GM19467 (cell line): ENCODE measurements around the gene GRPEL2.
"Not testable (repeated sequence)": the region's sequence is repeated elsewhere in the genome, so short reads cannot be mapped to it uniquely, and the experiment has no call there.

Experiments used
- ATAC-seq: cut with Tn5 transposase; IDR thresholded peaks from one replicate; pipeline ENCODE4 v1.9.1; 2021; ENCODE audit warnings: mild to moderate bottlenecking, moderate library complexity; ENCODE audit not compliant: unreplicated experiment

GRPEL2 gene

GRCh38 chr5:149391524-149391923, 46.2 kb downstream of the GRPEL2 start:
- no peak for ATAC-seq

- ATAC-seq, result no peak
Measured at GRCh38 chr5:149392718-149393117, 47.4 kb downstream of the GRPEL2 start.

GRCh38 chr5:149394996-149395395, 49.7 kb downstream of the GRPEL2 start:
- not testable (repeated sequence) for ATAC-seq

- ATAC-seq, result no peak
Measured at GRCh38 chr5:149397530-149397929, 52.2 kb downstream of the GRPEL2 start.

GRCh38 chr5:149398747-149399266, 53.5 kb downstream of the GRPEL2 start:
- not testable (repeated sequence) for ATAC-seq

GRCh38 chr5:149399775-149400174, 54.5 kb downstream of the GRPEL2 start:
- ATAC-seq, result no peak

DNA sequence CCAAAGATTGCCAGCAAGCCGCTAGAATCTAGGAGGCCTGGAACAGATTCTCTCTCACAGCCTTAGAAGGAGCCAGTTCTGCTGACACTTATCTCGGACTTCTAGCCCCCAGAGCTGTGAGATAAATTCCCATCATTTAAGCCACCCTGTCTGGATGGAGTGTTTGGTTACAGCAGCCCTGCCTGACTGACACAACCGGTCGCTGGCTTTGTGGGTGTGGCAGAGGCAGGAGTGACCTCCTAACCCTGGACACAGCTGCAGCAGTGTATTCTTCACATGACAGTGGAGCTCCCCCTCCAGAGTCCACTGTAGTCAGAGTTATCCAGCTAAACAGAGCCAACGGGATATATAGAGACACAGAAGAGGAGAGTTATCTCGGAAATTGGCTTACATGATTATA, 55.0 kb downstream of the GRPEL2 start:
- ATAC-seq, result no peak

DNA sequence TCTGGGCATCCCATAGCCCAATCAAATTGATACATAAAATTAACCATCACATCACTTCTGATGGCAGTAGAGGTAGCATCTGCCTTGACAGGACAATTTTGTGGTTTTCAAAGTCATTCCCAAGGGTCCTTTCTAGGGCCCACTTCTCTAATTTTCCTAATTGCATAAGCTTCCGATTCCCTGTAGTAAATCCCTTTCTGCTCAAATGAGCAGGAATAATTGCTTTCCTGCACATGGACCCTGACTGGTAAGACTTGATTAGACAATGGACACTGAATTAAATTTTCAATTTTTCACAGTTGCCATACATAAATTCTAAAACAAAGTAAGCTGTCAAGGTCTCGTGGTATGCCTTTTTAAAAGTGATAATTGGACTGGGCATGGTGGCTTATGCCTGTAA, 55.8 kb downstream of the GRPEL2 start:
- no peak for ATAC-seq

DNA sequence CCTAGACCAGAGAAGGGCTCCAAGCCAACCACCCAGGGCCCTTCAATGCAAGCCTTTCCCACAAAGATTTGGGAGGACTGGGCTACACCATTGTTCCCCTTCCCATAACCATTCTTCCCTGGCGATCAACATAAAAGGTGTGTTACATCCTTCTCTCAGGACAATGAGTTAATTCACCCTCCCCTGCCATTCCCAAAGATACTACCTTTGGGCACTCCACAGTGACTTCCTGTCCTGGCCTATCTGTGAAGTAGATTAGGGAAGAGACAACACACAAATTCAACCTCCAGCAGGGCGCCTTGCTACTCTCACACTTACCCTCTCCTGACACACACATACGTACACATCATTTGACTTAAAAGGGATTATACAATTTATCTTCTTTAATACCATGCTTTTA, 57.0 kb downstream of the GRPEL2 start:
- ATAC-seq, result no peak
